ENCODE measurements around the gene ARRB2. TPM values are rescaled to one million over a fixed set of nuclear protein-coding genes. Genes with fewer than 3 reads are reported as not detected.

Gene ARRB2
- total RNA-seq, 2 experiments from 2014 or later = 163 to 176 TPM

- peak overlapping the region; percentile 68 for H3K4me3 Mint-ChIP-seq
- H3K36me3 Mint-ChIP-seq (ENCODE audit: low read depth) = no peaks in the 10 kb centered on the region
- ChIA-PET CTCF (interaction anchor here (1.2 kb wide), 1 partner anchor 50 kb away, joined by 5 read pairs; no protein-coding TSS in a partner anchor), POLR2A (interaction anchor here (1.3 kb wide), 1 partner anchor 9 kb away, joined by 3 read pairs; no protein-coding TSS in a partner anchor)
- TF ChIP-seq CTCF (IDR thresholded peaks at IDR 0.05) = no peak
- intact Hi-C loops (cut with micrococcal nuclease) = no loop called here
- H3K9me3 Mint-ChIP-seq = no peaks in the 10 kb centered on the region
- no peak overlapping the region for H3K27ac Mint-ChIP-seq
- peaks cover 23% of the 10 kb centered on the region for H3K4me1 Mint-ChIP-seq (ENCODE audit: low read depth)
- ATAC-seq = no peak
- H3K27me3 Mint-ChIP-seq = peaks cover 17% of the 10 kb centered on the region
- no peak for DNase-seq
These were observed 29.6 kb downstream of the ARRB2 start for GRCh38 chr17:4740025-4740351.

- Mint-ChIP-seq H3K27me3 (peaks cover 19% of the 10 kb centered on the region), H3K27ac (no peak overlapping the region), H3K9me3 (no peaks in the 10 kb centered on the region), H3K36me3 (ENCODE audit: low read depth) (no peaks in the 10 kb centered on the region), H3K4me1 (ENCODE audit: low read depth) (peaks cover 25% of the 10 kb centered on the region), H3K4me3 (peak overlapping the region; percentile 68)
- no peak for ATAC-seq
- CTCF ChIA-PET = no interaction called here
- no peak for DNase-seq
- intact Hi-C loops (cut with micrococcal nuclease) = no loop called here
- no peak for TF ChIP-seq CTCF (IDR thresholded peaks at IDR 0.05)
- POLR2A ChIA-PET = interaction anchor here (0.6 to 1.3 kb wide), 2 partner anchors 10 to 49 kb away, joined by 3 read pairs; no protein-coding TSS in a partner anchor
These were observed 30.2 kb downstream of the ARRB2 start for GRCh38 chr17:4740584-4740983.

- Mint-ChIP-seq H3K36me3 (ENCODE audit: low read depth) (no peaks in the 10 kb centered on the region), H3K27me3 (peaks cover 19% of the 10 kb centered on the region), H3K27ac (no peak overlapping the region), H3K4me1 (ENCODE audit: low read depth) (peaks cover 19% of the 10 kb centered on the region), H3K9me3 (no peaks in the 10 kb centered on the region), H3K4me3 (no peak overlapping the region)
- TF ChIP-seq CTCF (IDR thresholded peaks at IDR 0.05) = no peak
- DNase-seq (no peak), ATAC-seq (no peak)
- intact Hi-C loops (cut with micrococcal nuclease) = no loop called here
- POLR2A ChIA-PET = no interaction called here
- CTCF ChIA-PET = interaction anchor here (0.9 kb wide), 1 partner anchor 161 kb away, joined by 4 read pairs; the partner anchor contains the start of gene CHRNE
These were observed 31.1 kb downstream of the ARRB2 start for GRCh38 chr17:4741544-4741943.

GRCh38 chr17:4742133-4742532 is 31.7 kb downstream of the ARRB2 start:
- intact Hi-C loops (cut with micrococcal nuclease) = no loop called here
- Mint-ChIP-seq H3K9me3 (no peaks in the 10 kb centered on the region), H3K27ac (no peak overlapping the region), H3K36me3 (ENCODE audit: low read depth) (no peaks in the 10 kb centered on the region), H3K27me3 (peaks cover 19% of the 10 kb centered on the region), H3K4me1 (ENCODE audit: low read depth) (peaks cover 19% of the 10 kb centered on the region), H3K4me3 (no peak overlapping the region)
- TF ChIP-seq CTCF (IDR thresholded peaks at IDR 0.05) = no peak
- CTCF ChIA-PET = interaction anchor here (0.6 kb wide), 1 partner anchor 175 kb away, joined by 3 read pairs; no protein-coding TSS in a partner anchor
- no peak for DNase-seq
- POLR2A ChIA-PET = no interaction called here
- no peak for ATAC-seq

- no peak overlapping the region for H3K4me3 Mint-ChIP-seq
- no peaks in the 10 kb centered on the region for H3K9me3 Mint-ChIP-seq
- H3K27ac Mint-ChIP-seq = no peak overlapping the region
- DNase-seq (no peak), ATAC-seq (no peak)
- no peaks in the 10 kb centered on the region for H3K36me3 Mint-ChIP-seq (ENCODE audit: low read depth)
- H3K27me3 Mint-ChIP-seq = peaks cover 19% of the 10 kb centered on the region
- no peak for TF ChIP-seq CTCF (IDR thresholded peaks at IDR 0.05)
- ChIA-PET CTCF (interaction anchor here (0.6 kb wide), 1 partner anchor 175 kb away, joined by 3 read pairs; no protein-coding TSS in a partner anchor), POLR2A (interaction anchor here (0.6 to 1.2 kb wide), 2 partner anchors 10 to 12 kb away, joined by 3 read pairs; partner anchors contain the start of gene MED11)
- intact Hi-C loops (cut with micrococcal nuclease) = no loop called here
- peaks cover 22% of the 10 kb centered on the region for H3K4me1 Mint-ChIP-seq (ENCODE audit: low read depth)
These were observed 32.2 kb downstream of the ARRB2 start for GRCh38 chr17:4742629-4743028.
